Inflammatory macrophage (primary cell): ENCODE results near the gene PDXK.

Experiments used
- DNase-seq, 2 donors: peaks; one replicate each; pipeline ENCODE4 v3.0.0-alpha.2; 2020 to 2022

PDXK gene

GRCh38 chr21:43806017-43806710, 87.2 kb downstream of the PDXK start:
- peak in 1 of 2 donors; percentile 42 for DNase-seq

GRCh38 chr21:43808367-43808766, 89.4 kb downstream of the PDXK start:
- no peak for DNase-seq

- no peak for DNase-seq
Measured at GRCh38 chr21:43808832-43809251, 89.9 kb downstream of the PDXK start.

GRCh38 chr21:43809346-43809799, 90.4 kb downstream of the PDXK start:
- DNase-seq: no peak

- no peak for DNase-seq
Measured at GRCh38 chr21:43809853-43810504, 91.0 kb downstream of the PDXK start.

- DNase-seq: peak; percentile 89 to 90
Measured at GRCh38 chr21:43810505-43811261, 91.8 kb downstream of the PDXK start.

GRCh38 chr21:43811262-43812105, 92.6 kb downstream of the PDXK start:
- peak in 1 of 2 donors; percentile 38 for DNase-seq
